ENCODE results near the gene TAOK2.

TAOK2 gene

DNA sequence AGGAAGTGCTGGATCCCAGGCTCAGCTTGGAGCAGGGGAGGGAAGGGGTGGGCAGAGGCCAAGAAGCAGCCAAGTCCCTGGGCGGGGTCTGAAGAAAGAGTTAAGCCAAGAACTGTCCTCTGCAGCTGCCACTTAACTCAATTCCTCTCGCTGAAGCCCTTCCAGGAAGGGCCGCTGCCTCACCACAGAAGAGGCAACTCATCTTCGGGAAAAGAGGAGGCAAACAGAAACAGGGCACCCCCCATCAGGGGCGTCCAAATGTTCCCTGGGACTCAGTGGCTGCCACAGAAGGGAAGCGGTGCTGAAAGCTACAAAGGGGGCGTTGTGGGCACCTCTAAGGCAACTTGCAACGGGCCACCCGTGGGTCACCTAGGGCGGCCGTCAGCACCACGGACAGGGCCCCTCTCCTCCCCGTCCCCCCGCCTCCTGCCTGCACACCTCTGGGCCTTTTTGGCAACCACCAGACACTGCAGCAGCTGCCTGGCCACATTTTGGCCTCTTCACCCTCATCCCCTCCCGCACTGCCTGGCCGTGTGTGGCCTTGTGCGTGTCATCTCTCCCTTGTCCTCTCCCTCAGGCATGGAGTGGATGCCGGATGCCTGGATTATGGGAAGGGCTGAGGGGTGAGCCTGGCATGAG is 54.9 kb downstream of the TAOK2 start:
- Histone ChIP-seq H3K27me3 (ENCODE audit: control insufficient read depth, low read length) (peaks cover 43% of the 10 kb centered on the region), H3K4me3 (ENCODE audit: low read length) (no peak overlapping the region)
- TF ChIP-seq EZH2phosphoT487 (IDR thresholded peaks at IDR 0.05; ENCODE audit: borderline replicate concordance, low read length): no peak
- TF ChIP-seq, protein P1, sequence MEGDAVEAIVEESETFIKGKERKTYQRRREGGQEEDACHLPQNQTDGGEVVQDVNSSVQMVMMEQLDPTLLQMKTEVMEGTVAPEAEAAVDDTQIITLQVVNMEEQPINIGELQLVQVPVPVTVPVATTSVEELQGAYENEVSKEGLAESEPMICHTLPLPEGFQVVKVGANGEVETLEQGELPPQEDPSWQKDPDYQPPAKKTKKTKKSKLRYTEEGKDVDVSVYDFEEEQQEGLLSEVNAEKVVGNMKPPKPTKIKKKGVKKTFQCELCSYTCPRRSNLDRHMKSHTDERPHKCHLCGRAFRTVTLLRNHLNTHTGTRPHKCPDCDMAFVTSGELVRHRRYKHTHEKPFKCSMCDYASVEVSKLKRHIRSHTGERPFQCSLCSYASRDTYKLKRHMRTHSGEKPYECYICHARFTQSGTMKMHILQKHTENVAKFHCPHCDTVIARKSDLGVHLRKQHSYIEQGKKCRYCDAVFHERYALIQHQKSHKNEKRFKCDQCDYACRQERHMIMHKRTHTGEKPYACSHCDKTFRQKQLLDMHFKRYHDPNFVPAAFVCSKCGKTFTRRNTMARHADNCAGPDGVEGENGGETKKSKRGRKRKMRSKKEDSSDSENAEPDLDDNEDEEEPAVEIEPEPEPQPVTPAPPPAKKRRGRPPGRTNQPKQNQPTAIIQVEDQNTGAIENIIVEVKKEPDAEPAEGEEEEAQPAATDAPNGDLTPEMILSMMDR (IDR thresholded peaks at IDR 0.05; ENCODE audit: low read depth, low read length, poor library complexity, severe bottlenecking): no peak

DNA sequence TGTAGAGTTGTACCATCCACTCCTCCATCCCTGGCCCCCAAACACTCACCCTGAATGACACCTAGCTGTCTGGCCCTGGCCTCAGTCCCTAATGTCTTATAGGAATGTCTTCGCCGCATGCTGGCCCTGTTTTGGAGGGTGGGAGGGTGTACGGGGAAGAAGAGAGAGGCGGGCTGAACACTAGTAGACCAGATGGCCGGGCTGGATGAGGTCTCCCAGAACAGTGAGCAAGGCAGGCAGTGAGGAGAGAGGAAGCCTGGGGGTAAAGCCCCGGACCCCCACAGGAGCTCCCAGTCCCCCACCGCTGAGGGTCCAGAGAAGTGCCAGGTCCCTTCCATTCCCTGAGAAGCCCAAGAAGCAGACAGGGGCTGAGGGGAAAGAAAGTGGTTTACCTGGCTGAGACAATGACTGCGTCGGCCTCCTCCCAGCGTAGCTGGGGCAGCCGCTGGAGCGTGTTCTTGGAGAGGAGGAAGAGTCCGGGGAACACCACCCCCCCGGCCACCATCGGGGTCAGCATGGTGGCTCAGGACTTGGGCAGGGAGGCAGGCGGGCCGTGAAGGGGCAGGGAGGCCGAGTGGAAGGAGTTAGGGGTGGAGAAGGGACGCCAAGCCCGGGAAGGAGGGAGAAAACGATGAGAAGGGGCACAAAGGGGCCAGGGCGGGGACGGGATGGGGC is 56.5 kb downstream of the TAOK2 start:
- Histone ChIP-seq H3K9me2 (replicated peaks; ENCODE audit: control insufficient read depth, low read length) (no peaks in the 10 kb centered on the region), H3K27ac (ENCODE audit: low read depth, low read length) (no peak overlapping the region), H3K27me3 (ENCODE audit: control insufficient read depth, low read length) (peaks cover 42% of the 10 kb centered on the region), H3K9me3 (ENCODE audit: control insufficient read depth, insufficient read depth, low read length) (no peaks in the 10 kb centered on the region), H3K4me3 (ENCODE audit: low read length) (no peak overlapping the region), H3K4me2 (ENCODE audit: low read length) (no peak overlapping the region), H3F3A (ENCODE audit: control insufficient read depth, insufficient read depth) (no peaks in the 10 kb centered on the region), H3K4me1 (ENCODE audit: control insufficient read depth, low read length) (0 out of 2 replicates have a peak, but pooled peaks cover 3% of the 10 kb centered on the region), H3K36me3 (ENCODE audit: control insufficient read depth, low read length) (no peaks in the 10 kb centered on the region), H4K20me1 (ENCODE audit: control insufficient read depth, insufficient read depth, low read depth, low read length) (no peaks in the 10 kb centered on the region), H3K79me2 (ENCODE audit: control insufficient read depth, low read length) (no peaks in the 10 kb centered on the region)
- TF ChIP-seq, protein P1 (IDR thresholded peaks at IDR 0.05; ENCODE audit: low read depth, low read length, poor library complexity, severe bottlenecking): no peak
- no peak for TF ChIP-seq EZH2phosphoT487 (IDR thresholded peaks at IDR 0.05; ENCODE audit: borderline replicate concordance, low read length)

More for the DNA sequence above, 54.9 kb downstream of the TAOK2 start:
- H3K9me3 ChIP-seq (ENCODE audit: control insufficient read depth, insufficient read depth, low read length): no peaks in the 10 kb centered on the region
- H3K79me2 ChIP-seq (ENCODE audit: control insufficient read depth, low read length): no peaks in the 10 kb centered on the region
- no peaks in the 10 kb centered on the region for H3K36me3 ChIP-seq (ENCODE audit: control insufficient read depth, low read length)
- no peaks in the 10 kb centered on the region for H4K20me1 ChIP-seq (ENCODE audit: control insufficient read depth, insufficient read depth, low read depth, low read length)
- no peaks in the 10 kb centered on the region for H3F3A ChIP-seq (ENCODE audit: control insufficient read depth, insufficient read depth)
- no peaks in the 10 kb centered on the region for H3K9me2 ChIP-seq (replicated peaks; ENCODE audit: control insufficient read depth, low read length)
- no peak overlapping the region for H3K27ac ChIP-seq (ENCODE audit: low read depth, low read length)
- no peak overlapping the region for H3K4me2 ChIP-seq (ENCODE audit: low read length)
- H3K4me1 ChIP-seq (ENCODE audit: control insufficient read depth, low read length): 0 out of 2 replicates have a peak, but pooled peaks cover 3% of the 10 kb centered on the region

DNA sequence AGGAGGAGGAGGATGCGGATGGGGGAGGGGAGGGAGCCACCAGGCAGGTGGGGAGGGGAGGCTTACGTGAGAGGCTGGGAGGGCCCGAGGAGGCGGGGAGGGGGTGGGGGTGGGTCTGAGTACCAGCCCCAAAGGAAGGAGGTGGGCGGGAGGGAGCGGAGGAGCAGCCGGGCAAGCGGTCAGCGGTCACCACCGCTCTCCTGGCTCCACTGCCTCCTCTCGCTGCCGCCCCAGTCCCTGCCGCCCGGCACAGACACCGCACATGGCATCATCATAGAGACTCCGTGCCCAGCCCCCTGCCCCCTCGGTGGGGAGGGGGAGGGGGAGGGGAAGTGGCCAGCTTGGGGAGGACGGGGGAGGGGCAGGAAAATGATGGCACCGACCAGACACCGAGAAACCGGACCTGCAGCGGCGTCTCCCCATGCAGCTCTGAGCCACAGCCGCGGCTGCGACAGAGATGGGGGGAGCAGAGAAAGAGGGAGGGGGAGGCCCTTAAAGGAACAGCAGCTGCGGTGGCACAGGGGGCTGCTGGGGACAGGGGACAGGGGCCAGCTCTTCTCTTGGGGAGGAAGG is 57.3 kb downstream of the TAOK2 start, which contains the start of gene TLCD3B:
TSS of gene TLCD3B (minus strand) at position 431 of the 573 bp plus-strand sequence. CDS start 744 bp downstream, outside the sequence.
- no peaks in the 10 kb centered on the region for H3K9me3 ChIP-seq (ENCODE audit: control insufficient read depth, insufficient read depth, low read length)
- 0 out of 2 replicates have a peak, but pooled peaks cover 3% of the 10 kb centered on the region for H3K4me1 ChIP-seq (ENCODE audit: control insufficient read depth, low read length)
- no peak within 1 kb of the TSS for H3K4me3 ChIP-seq (ENCODE audit: low read length)
- TF ChIP-seq, protein P1 (IDR thresholded peaks at IDR 0.05; ENCODE audit: low read depth, low read length, poor library complexity, severe bottlenecking): no peak
- TF ChIP-seq EZH2phosphoT487 (IDR thresholded peaks at IDR 0.05; ENCODE audit: borderline replicate concordance, low read length): no peak
- no peaks in the 10 kb centered on the region for H3K36me3 ChIP-seq (ENCODE audit: control insufficient read depth, low read length)
- H4K20me1 ChIP-seq (ENCODE audit: control insufficient read depth, insufficient read depth, low read depth, low read length): no peaks in the 10 kb centered on the region
- no peaks in the 10 kb centered on the region for H3F3A ChIP-seq (ENCODE audit: control insufficient read depth, insufficient read depth)
- peaks cover 40% of the 10 kb centered on the region for H3K27me3 ChIP-seq (ENCODE audit: control insufficient read depth, low read length)
- H3K79me2 ChIP-seq (ENCODE audit: control insufficient read depth, low read length): no peaks in the 10 kb centered on the region
- H3K4me2 ChIP-seq (ENCODE audit: low read length): no peak within 1 kb of the TSS
- no peaks in the 10 kb centered on the region for H3K9me2 ChIP-seq (replicated peaks; ENCODE audit: control insufficient read depth, low read length)
- no peak within 1 kb of the TSS for H3K27ac ChIP-seq (ENCODE audit: low read depth, low read length)

Data from DOHH2 (cell line).